Naive thymus-derived CD4-positive, alpha-beta T cell (primary cell): ENCODE measurements around the gene ACP6. TPM values are rescaled to one million over a fixed set of nuclear protein-coding genes. Genes with fewer than 3 reads are reported as not detected.

Experiments used
- ATAC-seq: fragments of 150-1000 bp; cut with Tn5 transposase; 2 replicates; pipeline ENCODE4 v1.10.0; 2021; ENCODE audit warnings: mild to moderate bottlenecking, moderate library complexity
- CTCF ChIA-PET: fragments of 350-600 bp; sonication (Branson Sonifier 250); formaldehyde crosslinking; loops from one replicate; lab custom pipeline; 2021; ENCODE audit warnings: antibody characterized with exemption; lab: Charles Lee
- POLR2A ChIA-PET: fragments of 350-600 bp; sonication (Branson Sonifier 250); formaldehyde crosslinking; loops from one replicate; lab custom pipeline; 2021; ENCODE audit warnings: antibody characterized with exemption, inconsistent platforms; lab: Charles Lee
- DNase-seq, 9 donors: peaks; one replicate each; pipeline versions ENCODE4 v3.0.0 to v3.0.0-alpha.2; 2020 to 2022; ENCODE audit warnings: mixed read lengths in 1 of 9
- H3K27ac ChIP-seq: one replicate; pipeline ENCODE4 v1.7.0; 2013; ENCODE audit warnings: mild to moderate bottlenecking, low read depth, low read length, moderate library complexity
- H3K27me3 ChIP-seq, 2 donors: one replicate each; pipeline ENCODE4 v1.7.0; 2013; ENCODE audit warnings: low read length in 2 of 2, mild to moderate bottlenecking in 2 of 2, moderate library complexity in 2 of 2; ENCODE audit not compliant: control insufficient read depth in 2 of 2, insufficient read depth in 2 of 2
- H3K36me3 ChIP-seq, 3 experiments: 1 replicate in 2 of 3; 2 replicates in 1 of 3; pipeline ENCODE4 v1.7.0; 2013; ENCODE audit warnings: low read length in 3 of 3, mild to moderate bottlenecking in 3 of 3, moderate library complexity in 1 of 3; ENCODE audit not compliant: insufficient read depth in 3 of 3, control insufficient read depth in 2 of 3
- H3K4me1 ChIP-seq, 2 donors: one replicate each; pipeline ENCODE4 v1.7.0; 2013; ENCODE audit warnings: low read length in 2 of 2, mild to moderate bottlenecking in 2 of 2, moderate library complexity in 1 of 2; ENCODE audit not compliant: control insufficient read depth in 2 of 2, insufficient read depth in 2 of 2
- H3K4me3 ChIP-seq: 2 replicates; pipeline ENCODE4 v1.7.0; 2013; ENCODE audit warnings: mild to moderate bottlenecking, low read length
- H3K9me3 ChIP-seq, 3 experiments: 1 replicate in 2 of 3; 2 replicates in 1 of 3; pipeline ENCODE4 v1.7.0; 2013; ENCODE audit warnings: low read length in 3 of 3; ENCODE audit not compliant: control insufficient read depth in 2 of 3
- H3K27ac Mint-ChIP-seq, 9 donors: one replicate each; pipeline ENCODE4 v1.8.0; 2020 to 2022; ENCODE audit warnings: mixed read lengths in 9 of 9, mild to moderate bottlenecking in 8 of 9, moderate library complexity in 5 of 9, inconsistent platforms in 2 of 9
- H3K27me3 Mint-ChIP-seq, 5 donors: one replicate each; pipeline ENCODE4 v1.8.0; 2021 to 2022; ENCODE audit warnings: mixed read lengths in 5 of 5, mild to moderate bottlenecking in 1 of 5
- H3K36me3 Mint-ChIP-seq, 5 donors: one replicate each; pipeline ENCODE4 v1.8.0; 2020 to 2022; ENCODE audit warnings: mixed read lengths in 5 of 5, mild to moderate bottlenecking in 3 of 5, inconsistent platforms in 1 of 5
- H3K4me1 Mint-ChIP-seq, 7 donors: one replicate each; pipeline ENCODE4 v1.8.0; 2020 to 2022; ENCODE audit warnings: mixed read lengths in 7 of 7, mild to moderate bottlenecking in 3 of 7, inconsistent platforms in 1 of 7
- H3K4me3 Mint-ChIP-seq, 10 donors: one replicate each; pipeline ENCODE4 v1.8.0; 2020 to 2022; ENCODE audit warnings: mild to moderate bottlenecking in 10 of 10, mixed read lengths in 10 of 10, moderate library complexity in 6 of 10, inconsistent platforms in 2 of 10
- H3K9me3 Mint-ChIP-seq, 11 donors: one replicate each; pipeline ENCODE4 v1.8.0; 2020 to 2022; ENCODE audit warnings: mixed read lengths in 11 of 11, mild to moderate bottlenecking in 4 of 11, inconsistent platforms in 1 of 11, moderate library complexity in 1 of 11
- intact Hi-C, 2 donors: fragments of 100-400 bp; cut with micrococcal nuclease; formaldehyde crosslinking; loops; one replicate each; pipeline ENCODE4 v1.15.1; 2023
- polyA plus RNA-seq, 2 donors: library from polyadenylated mRNA; unstranded; fragments of 300-500 nt; fragmentation: Illumina TruSeq; gene quantifications; one replicate each; pipeline ENCODE4 v1.2.3, GENCODE V29; 2021
- total RNA-seq, 6 experiments: library from RNA in 5 of 6; stranded (reverse) in 5 of 6; gene quantifications; 1 replicate in 5 of 6; 2 replicates in 1 of 6; pipeline ENCODE4 v1.2.3 and lab custom pipeline; 2021 to 2026

The ACP6 gene
- total and polyA plus RNA-seq, 7 experiments from 2014 or later, result 7.5 to 22.4 (median 16.4) TPM

DNA sequence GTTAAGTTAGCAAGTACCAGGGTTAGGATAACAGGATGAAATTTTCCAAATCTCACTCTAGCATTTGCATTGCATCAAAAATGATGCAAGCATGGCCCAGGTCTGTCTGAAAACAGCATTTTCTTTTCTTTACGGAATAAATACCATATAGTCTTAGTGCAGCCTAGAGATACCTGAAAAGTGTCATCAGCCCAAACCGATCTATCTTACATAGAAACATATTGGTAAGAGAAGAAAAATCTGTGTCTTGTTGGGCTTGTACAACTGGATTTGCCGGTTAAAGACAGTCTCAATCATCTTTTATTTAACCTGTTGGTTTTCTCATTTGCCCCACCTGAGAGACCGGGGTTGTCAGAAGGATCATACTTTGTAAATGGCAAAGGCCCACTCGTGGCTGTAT, 15.8 kb downstream of the ACP6 start:
- POLR2A ChIA-PET, result interaction anchor here (0.5 to 0.9 kb wide), 2 partner anchors 11 to 486 kb away, joined by 4 read pairs; no protein-coding TSS in a partner anchor
- Mint-ChIP-seq H3K9me3 (no peaks in the 10 kb centered on the region), H3K4me1 (peaks cover 0 to 8% (median 0%) of the 10 kb centered on the region in 7 donors), H3K4me3 (no peak overlapping the region), H3K27me3 (no peaks in the 10 kb centered on the region), H3K27ac (no peak overlapping the region), H3K36me3 (peaks cover 4 to 65% (median 18%) of the 10 kb centered on the region in 5 donors)
- Histone ChIP-seq H3K27ac (no peak overlapping the region), H3K27me3 (no peaks in the 10 kb centered on the region), H3K9me3 (no peaks in the 10 kb centered on the region), H3K36me3 (peaks cover 0 to 56% (median 9%) of the 10 kb centered on the region in 3 experiments), H3K4me1 (peaks cover 0 to 5% of the 10 kb centered on the region in 2 donors), H3K4me3 (no peak overlapping the region)
- DNase-seq (no peak), ATAC-seq (no peak)
- CTCF ChIA-PET, result no interaction called here
- intact Hi-C loops, result no loop called here

DNA sequence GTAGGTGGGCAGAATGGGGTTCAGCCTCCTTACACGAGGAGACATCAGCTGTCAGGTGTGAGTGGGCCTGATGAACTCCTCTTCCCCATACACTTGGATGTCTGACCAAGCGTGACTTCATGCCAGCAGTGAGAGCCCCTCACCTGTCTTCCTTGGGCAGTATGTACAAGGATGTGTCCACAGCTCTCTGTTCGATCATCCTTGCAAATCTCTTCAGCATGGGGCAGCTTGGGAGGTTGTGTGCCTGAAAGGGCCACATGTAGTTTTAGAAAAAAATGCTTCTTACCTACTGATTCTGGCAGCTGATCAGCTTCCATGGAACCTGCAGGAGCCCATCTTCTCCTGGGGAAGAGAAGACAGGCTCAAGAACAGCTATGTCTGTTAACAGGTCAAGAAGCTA, 18.0 kb downstream of the ACP6 start:
- Histone ChIP-seq H3K27me3 (no peaks in the 10 kb centered on the region), H3K36me3 (peaks cover 0 to 53% (median 9%) of the 10 kb centered on the region in 3 experiments), H3K27ac (no peak overlapping the region), H3K4me3 (no peak overlapping the region), H3K9me3 (no peaks in the 10 kb centered on the region), H3K4me1 (peaks cover 20 to 26% of the 10 kb centered on the region in 2 donors)
- CTCF ChIA-PET, result interaction anchor here (0.7 kb wide), 1 partner anchor 247 kb away, joined by 3 read pairs; no protein-coding TSS in a partner anchor
- DNase-seq (no peak), ATAC-seq (no peak)
- Mint-ChIP-seq H3K9me3 (no peaks in the 10 kb centered on the region), H3K4me1 (peaks cover 0 to 30% (median 19%) of the 10 kb centered on the region in 7 donors), H3K27ac (no peak overlapping the region), H3K27me3 (no peaks in the 10 kb centered on the region), H3K36me3 (peaks cover 0 to 51% (median 15%) of the 10 kb centered on the region in 5 donors), H3K4me3 (no peak overlapping the region)
- intact Hi-C loops, result no loop called here
- POLR2A ChIA-PET, result no interaction called here

DNA sequence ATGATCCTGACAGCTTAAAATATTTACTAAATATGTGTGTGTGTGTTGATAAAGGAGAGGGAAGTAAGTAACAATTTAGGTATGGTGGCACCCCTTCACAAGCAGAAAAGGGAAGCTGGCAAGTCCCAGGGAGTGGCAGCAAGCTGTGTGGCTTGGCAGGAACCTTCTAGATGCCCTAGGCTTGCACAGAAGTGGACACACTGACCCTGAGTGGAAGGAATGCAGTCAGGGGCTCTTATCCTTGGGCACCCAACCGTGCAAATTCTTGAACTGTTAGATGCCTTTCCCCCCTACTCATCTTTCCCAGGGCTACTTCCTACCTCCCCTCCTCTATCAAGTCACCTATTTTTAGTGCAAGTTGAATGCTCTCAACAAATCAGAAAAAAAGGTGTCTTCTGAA, 18.9 kb downstream of the ACP6 start:
- H3K4me1 Mint-ChIP-seq, result peaks cover 6 to 38% (median 28%) of the 10 kb centered on the region in 7 donors
- Histone ChIP-seq H3K4me1 (peaks cover 28 to 34% of the 10 kb centered on the region in 2 donors), H3K36me3 (peaks cover 0 to 53% (median 9%) of the 10 kb centered on the region in 3 experiments), H3K27me3 (no peaks in the 10 kb centered on the region), H3K9me3 (no peaks in the 10 kb centered on the region), H3K27ac (no peak overlapping the region), H3K4me3 (no peak overlapping the region)
- H3K27ac Mint-ChIP-seq, result no peak overlapping the region
- H3K4me3 Mint-ChIP-seq, result no peak overlapping the region
- peaks cover 0 to 49% (median 11%) of the 10 kb centered on the region in 5 donors for H3K36me3 Mint-ChIP-seq
- intact Hi-C loops, result no loop called here
- ChIA-PET CTCF (interaction anchor here (1.1 kb wide), 1 partner anchor 10 kb away, joined by 3 read pairs; no protein-coding TSS in a partner anchor), POLR2A (no interaction called here)
- no peaks in the 10 kb centered on the region for H3K9me3 Mint-ChIP-seq
- no peaks in the 10 kb centered on the region for H3K27me3 Mint-ChIP-seq
- ATAC-seq (no peak), DNase-seq (no peak)

DNA sequence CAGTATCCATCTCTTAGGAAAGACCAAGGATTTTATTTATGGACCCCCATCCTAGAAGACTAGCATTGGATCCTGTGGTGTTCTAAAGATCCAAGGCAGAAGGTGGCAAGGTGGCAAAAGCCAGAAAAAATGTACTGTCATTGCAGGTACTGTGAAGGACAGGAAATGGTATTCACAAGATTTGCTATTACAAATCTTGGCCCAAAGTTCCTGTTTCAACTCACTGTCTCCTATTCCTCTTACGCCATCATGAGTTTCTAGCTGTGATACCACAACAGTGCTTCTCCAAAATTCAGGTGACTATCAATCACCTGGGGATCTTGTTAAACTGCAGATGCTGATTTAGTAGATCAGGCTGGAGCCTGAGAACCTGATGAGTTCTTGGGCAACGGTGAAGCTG, 21.4 kb downstream of the ACP6 start:
- H3K4me1 Mint-ChIP-seq, result peaks cover 16 to 59% (median 46%) of the 10 kb centered on the region in 7 donors
- ATAC-seq, result peak; percentile 47
- H3K4me3 ChIP-seq, result no peak overlapping the region

DNA sequence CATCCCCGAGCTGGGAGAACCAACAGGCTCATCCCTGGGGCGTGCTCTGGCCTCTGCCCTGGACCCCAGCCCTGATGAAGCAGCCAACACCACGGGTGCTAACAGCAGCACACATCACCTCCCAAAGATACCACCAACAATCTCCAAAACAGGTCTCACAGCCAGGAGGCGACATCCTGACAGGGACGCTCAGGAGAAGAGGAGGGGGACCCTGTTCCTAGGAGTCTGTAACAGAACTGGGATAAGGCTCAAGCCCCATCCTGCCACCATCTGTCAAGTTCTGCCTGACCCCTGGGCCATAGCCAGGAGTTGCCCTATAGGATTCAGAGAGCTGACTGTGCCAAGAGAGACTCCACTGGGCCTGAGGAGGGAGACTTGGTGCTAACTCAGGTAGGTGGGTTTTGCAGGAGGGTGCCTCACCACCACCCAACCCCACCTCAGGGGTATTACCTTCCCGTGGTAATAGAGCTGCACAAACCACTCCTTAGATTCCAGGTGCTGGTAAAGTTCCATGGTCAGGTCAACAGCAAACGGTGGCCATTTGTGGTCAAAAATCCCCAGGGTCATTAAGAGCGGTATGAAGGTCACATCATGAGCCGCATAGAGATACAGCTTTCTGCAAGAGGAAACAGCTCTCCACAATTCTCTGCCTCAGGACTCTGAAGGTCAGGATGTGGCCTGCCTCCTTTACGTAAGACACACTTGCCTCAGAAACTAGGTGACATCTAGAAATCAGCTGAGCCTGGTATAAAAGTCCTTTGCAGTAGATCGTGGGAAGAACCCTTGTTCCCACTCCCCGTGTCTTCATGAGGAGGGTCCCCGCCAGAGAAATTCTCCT, 22.3 kb downstream of the ACP6 start:
- H3K4me3 ChIP-seq, result peak overlapping the region; percentile 14
- no peak overlapping the region for H3K27ac ChIP-seq
- no peaks in the 10 kb centered on the region for H3K27me3 ChIP-seq
- ChIA-PET CTCF (no interaction called here), POLR2A (interaction anchor here (1.5 kb wide), 1 partner anchor 22 kb away, joined by 4 read pairs; the partner anchor contains the start of gene ACP6)
- H3K27me3 Mint-ChIP-seq, result no peaks in the 10 kb centered on the region
- peaks cover 11 to 36% (median 17%) of the 10 kb centered on the region in 5 donors for H3K36me3 Mint-ChIP-seq
- intact Hi-C loops, result loop anchor here in 1 of 2 donors (1.0 kb wide), 1 partner anchor 22 kb away; the partner anchor contains the start of gene ACP6
- no peaks in the 10 kb centered on the region for H3K9me3 ChIP-seq
- DNase-seq, result peak in 5 of 9 donors; percentile 7 to 47 (median 37)
- H3K36me3 ChIP-seq, result peaks cover 0 to 44% (median 0%) of the 10 kb centered on the region in 3 experiments
- peaks cover 16 to 63% (median 46%) of the 10 kb centered on the region in 7 donors for H3K4me1 Mint-ChIP-seq
- peaks cover 36 to 43% of the 10 kb centered on the region in 2 donors for H3K4me1 ChIP-seq
- H3K9me3 Mint-ChIP-seq, result no peaks in the 10 kb centered on the region
- peak overlapping the region; percentile 13 to 82 (median 58) for H3K27ac Mint-ChIP-seq
- peak; percentile 91 for ATAC-seq
- H3K4me3 Mint-ChIP-seq, result peak overlapping the region in 8 of 10 donors; percentile 36 to 83 (median 52)

More for the DNA sequence above, 21.4 kb downstream of the ACP6 start:
- peak overlapping the region in 5 of 9 donors; percentile 27 to 82 (median 70) for H3K27ac Mint-ChIP-seq
- Histone ChIP-seq H3K4me1 (peaks cover 36 to 43% of the 10 kb centered on the region in 2 donors), H3K36me3 (peaks cover 0 to 38% (median 1%) of the 10 kb centered on the region in 3 experiments), H3K27me3 (no peaks in the 10 kb centered on the region), H3K27ac (peak overlapping the region; percentile 25), H3K9me3 (no peaks in the 10 kb centered on the region)
- intact Hi-C loops, result loop anchor here in 1 of 2 donors (1.0 kb wide), 1 partner anchor 21 kb away; the partner anchor contains the start of gene ACP6
- ChIA-PET CTCF (no interaction called here), POLR2A (no interaction called here)
- DNase-seq, result no peak
- no peaks in the 10 kb centered on the region for H3K9me3 Mint-ChIP-seq
- no peaks in the 10 kb centered on the region for H3K27me3 Mint-ChIP-seq
- H3K4me3 Mint-ChIP-seq, result peak overlapping the region in 3 of 10 donors; percentile 53 to 83 (median 57)
- H3K36me3 Mint-ChIP-seq, result peaks cover 8 to 33% (median 14%) of the 10 kb centered on the region in 5 donors

DNA sequence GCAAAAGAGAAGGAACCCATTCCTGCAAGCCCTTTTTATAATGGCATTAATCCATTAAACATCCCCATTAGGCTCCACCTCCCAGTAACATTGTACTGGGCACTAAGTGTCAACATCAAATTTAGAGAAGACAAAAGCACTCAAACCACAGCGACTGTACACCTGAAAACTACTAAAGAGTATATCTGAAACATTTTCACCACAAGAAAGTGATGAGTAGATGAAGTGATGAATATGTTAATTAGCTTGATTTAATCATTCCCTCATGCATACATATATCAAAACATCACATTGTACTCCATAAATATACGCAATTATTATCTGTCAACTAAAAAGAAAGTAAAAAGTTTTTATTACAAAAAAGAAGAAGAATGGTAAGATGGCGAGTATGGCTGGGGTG, 26.4 kb downstream of the ACP6 start:
- no peak for ATAC-seq
- no peaks in the 10 kb centered on the region for H3K27me3 ChIP-seq
- CTCF ChIA-PET, result interaction anchor here (1.0 to 4.4 kb wide), 2 partner anchors 117 to 127 kb away, joined by 3 to 38 read pairs; no protein-coding TSS in a partner anchor
- H3K4me1 ChIP-seq, result peaks cover 35 to 43% of the 10 kb centered on the region in 2 donors
- intact Hi-C loops, result loop anchor here (5.0 kb wide), 3 partner anchors 42 to 372 kb away; partner anchors contain the start of gene BCL9 (in 1 of the 2)
- H3K36me3 ChIP-seq, result peaks cover 0 to 15% (median 0%) of the 10 kb centered on the region in 3 experiments
- Mint-ChIP-seq H3K4me1 (peaks cover 25 to 67% (median 58%) of the 10 kb centered on the region in 7 donors), H3K27ac (peak overlapping the region in 1 of 9 donors; percentile 15), H3K36me3 (peaks cover 12 to 27% (median 16%) of the 10 kb centered on the region in 5 donors), H3K9me3 (no peaks in the 10 kb centered on the region), H3K27me3 (no peaks in the 10 kb centered on the region), H3K4me3 (peak overlapping the region in 1 of 10 donors; percentile 6)
- H3K27ac ChIP-seq, result no peak overlapping the region
- no peaks in the 10 kb centered on the region for H3K9me3 ChIP-seq
- no peak overlapping the region for H3K4me3 ChIP-seq
- POLR2A ChIA-PET, result no interaction called here
- DNase-seq, result no peak
